ENCODE measurements around the gene TMPRSS2. TPM values are rescaled to one million over a fixed set of nuclear protein-coding genes. Genes with fewer than 3 reads are reported as not detected.

TMPRSS2 gene
- total RNA-seq, 4 donors from 2014 or later: 39.6 to 419 (median 352) TPM

DNA sequence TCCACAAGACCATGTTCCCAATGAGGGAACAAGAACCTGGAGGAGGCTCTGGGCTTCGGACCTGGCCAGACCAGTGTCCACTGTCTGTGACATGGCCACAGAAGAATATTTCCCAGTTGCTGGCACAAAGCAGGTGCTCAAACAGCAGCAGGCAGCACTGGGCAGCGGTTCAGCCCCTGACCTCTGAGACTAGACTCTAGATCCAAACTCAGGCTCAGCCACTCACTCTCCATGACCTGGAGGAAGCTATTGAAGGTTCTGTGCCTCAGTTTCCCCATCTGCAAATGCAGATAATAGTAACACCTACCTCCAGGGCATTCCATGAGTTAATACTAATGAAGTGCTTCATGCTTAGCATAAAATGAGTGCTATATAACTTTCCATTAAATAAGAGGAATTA, 8.0 kb downstream of the TMPRSS2 start:
- DNase-seq: no peak
- TF ChIP-seq POLR2A (IDR thresholded peaks at IDR 0.05): no peak
- TF ChIP-seq, protein P1, sequence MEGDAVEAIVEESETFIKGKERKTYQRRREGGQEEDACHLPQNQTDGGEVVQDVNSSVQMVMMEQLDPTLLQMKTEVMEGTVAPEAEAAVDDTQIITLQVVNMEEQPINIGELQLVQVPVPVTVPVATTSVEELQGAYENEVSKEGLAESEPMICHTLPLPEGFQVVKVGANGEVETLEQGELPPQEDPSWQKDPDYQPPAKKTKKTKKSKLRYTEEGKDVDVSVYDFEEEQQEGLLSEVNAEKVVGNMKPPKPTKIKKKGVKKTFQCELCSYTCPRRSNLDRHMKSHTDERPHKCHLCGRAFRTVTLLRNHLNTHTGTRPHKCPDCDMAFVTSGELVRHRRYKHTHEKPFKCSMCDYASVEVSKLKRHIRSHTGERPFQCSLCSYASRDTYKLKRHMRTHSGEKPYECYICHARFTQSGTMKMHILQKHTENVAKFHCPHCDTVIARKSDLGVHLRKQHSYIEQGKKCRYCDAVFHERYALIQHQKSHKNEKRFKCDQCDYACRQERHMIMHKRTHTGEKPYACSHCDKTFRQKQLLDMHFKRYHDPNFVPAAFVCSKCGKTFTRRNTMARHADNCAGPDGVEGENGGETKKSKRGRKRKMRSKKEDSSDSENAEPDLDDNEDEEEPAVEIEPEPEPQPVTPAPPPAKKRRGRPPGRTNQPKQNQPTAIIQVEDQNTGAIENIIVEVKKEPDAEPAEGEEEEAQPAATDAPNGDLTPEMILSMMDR (IDR thresholded peaks at IDR 0.05): no peak
- Histone ChIP-seq H3K4me3 (peak overlapping the region in 2 of 4 donors; percentile 20 to 28), H3K36me3 (peaks cover 0 to 14% (median 0%) of the 10 kb centered on the region in 3 donors), H3K27me3 (no peaks in the 10 kb centered on the region), H3K9me3 (no peaks in the 10 kb centered on the region), H3K4me1 (peaks cover 0 to 40% (median 0%) of the 10 kb centered on the region in 4 donors), H3K27ac (peak overlapping the region in 3 of 4 donors; percentile 59 to 91 (median 90))

DNA sequence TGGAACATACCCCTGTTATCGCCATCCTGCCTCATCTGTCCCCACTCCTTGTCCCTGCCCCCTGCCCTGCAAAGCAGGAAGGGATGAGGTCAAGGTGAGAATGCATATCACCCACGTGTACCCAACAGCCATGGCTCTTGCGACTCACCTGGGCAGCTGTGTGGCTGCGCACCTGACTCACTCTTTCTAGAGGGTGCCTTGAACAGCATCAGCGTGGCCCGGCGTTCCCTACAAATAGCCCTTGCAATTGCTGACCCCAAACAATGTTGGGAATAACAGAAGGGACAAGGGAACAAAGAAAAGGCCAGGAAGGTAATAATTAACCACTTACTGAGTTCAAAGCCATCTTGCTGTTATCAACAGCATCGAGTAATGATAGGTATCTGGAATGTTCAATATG, 10.2 kb downstream of the TMPRSS2 start:
- Histone ChIP-seq H3K27me3 (no peaks in the 10 kb centered on the region), H3K27ac (peak overlapping the region in 2 of 4 donors; percentile 58 to 90), H3K4me1 (peaks cover 0 to 31% (median 0%) of the 10 kb centered on the region in 4 donors), H3K9me3 (no peaks in the 10 kb centered on the region), H3K4me3 (no peak overlapping the region), H3K36me3 (peaks cover 0 to 31% (median 0%) of the 10 kb centered on the region in 3 donors)
- no peak for DNase-seq
- no peak for TF ChIP-seq POLR2A (IDR thresholded peaks at IDR 0.05)

DNA sequence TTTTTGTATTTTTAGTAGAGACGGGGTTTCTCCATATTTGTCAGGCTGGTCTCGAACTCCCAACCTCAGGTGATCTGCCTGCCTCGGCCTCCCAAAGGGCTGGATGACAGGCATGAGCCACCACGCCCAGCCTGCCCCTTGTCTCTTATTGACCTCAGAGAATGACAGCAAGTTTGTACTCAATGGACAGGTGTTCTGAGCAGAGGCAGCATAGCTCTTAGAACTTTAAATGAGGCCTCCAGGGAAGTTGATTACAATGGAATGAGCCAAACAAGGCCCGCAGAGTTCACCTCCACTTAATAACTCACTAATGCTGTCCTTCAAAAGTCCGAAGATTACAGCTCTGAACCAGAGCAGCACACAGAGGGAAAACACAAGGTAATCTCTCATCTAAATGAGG, 10.9 kb downstream of the TMPRSS2 start:
- H3K27ac ChIP-seq: peak overlapping the region in 2 of 4 donors; percentile 58 to 90
- H3K36me3 ChIP-seq: peaks cover 0 to 38% (median 0%) of the 10 kb centered on the region in 3 donors
- no peaks in the 10 kb centered on the region for H3K27me3 ChIP-seq
- peaks cover 0 to 31% (median 0%) of the 10 kb centered on the region in 4 donors for H3K4me1 ChIP-seq
- H3K4me3 ChIP-seq: no peak overlapping the region
- TF ChIP-seq, protein P1 (IDR thresholded peaks at IDR 0.05): no peak
- no peak for TF ChIP-seq POLR2A (IDR thresholded peaks at IDR 0.05)
- peak in 2 of 3 donors; percentile 69 to 70 for DNase-seq
- no peaks in the 10 kb centered on the region for H3K9me3 ChIP-seq

DNA sequence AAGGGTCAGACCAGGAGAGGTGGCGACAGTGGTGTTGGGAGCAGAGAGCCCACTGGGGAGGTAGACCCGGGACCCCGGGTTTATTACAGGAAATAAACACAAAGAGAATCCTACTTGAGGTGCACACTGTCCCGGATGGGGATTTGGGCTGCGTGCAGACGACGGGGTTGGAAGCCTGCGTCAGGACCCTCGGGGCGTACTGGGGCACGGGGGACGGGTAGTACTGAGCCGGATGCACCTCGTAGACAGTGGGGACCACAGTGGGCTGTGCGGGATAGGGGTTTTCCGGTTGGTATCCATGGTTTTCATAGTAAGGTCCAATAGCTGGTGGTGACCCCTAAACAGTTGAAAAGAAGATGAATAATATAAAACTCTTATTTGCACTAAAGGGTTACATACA, 13.7 kb downstream of the TMPRSS2 start:
- peak in 1 of 3 donors; percentile 36 for DNase-seq
- no peaks in the 10 kb centered on the region for H3K9me3 ChIP-seq
- H3K27me3 ChIP-seq: no peaks in the 10 kb centered on the region
- H3K36me3 ChIP-seq: peaks cover 0 to 64% (median 0%) of the 10 kb centered on the region in 3 donors
- no peak overlapping the region for H3K4me3 ChIP-seq
- H3K27ac ChIP-seq: no peak overlapping the region
- TF ChIP-seq POLR2A (IDR thresholded peaks at IDR 0.05): no peak
- TF ChIP-seq, protein P1 (IDR thresholded peaks at IDR 0.05): no peak
- H3K4me1 ChIP-seq: peaks cover 0 to 22% (median 0%) of the 10 kb centered on the region in 4 donors

DNA sequence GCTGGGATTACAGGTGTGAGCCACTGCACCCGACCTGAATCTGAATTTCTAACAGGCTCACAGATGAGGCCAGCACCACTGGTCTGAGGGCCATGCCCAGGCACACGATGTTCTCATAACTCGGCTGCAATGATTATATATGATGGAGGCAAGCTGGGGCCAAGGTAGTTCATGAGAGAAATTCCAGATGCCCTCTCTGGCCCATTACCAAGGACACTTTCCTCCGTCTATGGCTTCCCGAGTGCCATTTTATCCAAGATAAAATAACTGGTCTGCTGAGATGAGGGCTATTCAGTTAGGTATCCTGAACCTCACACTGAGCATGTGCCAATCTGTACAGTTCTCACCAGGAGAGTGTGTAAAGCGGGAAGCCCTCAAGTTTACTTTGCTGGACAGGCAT, 16.5 kb downstream of the TMPRSS2 start:
- Histone ChIP-seq H3K9me3 (no peaks in the 10 kb centered on the region), H3K4me1 (no peaks in the 10 kb centered on the region), H3K27me3 (no peaks in the 10 kb centered on the region), H3K36me3 (peaks cover 0 to 89% (median 0%) of the 10 kb centered on the region in 3 donors), H3K27ac (no peak overlapping the region), H3K4me3 (no peak overlapping the region)
- TF ChIP-seq, protein P1 (IDR thresholded peaks at IDR 0.05): no peak
- TF ChIP-seq POLR2A (IDR thresholded peaks at IDR 0.05): no peak
- DNase-seq: no peak

DNA sequence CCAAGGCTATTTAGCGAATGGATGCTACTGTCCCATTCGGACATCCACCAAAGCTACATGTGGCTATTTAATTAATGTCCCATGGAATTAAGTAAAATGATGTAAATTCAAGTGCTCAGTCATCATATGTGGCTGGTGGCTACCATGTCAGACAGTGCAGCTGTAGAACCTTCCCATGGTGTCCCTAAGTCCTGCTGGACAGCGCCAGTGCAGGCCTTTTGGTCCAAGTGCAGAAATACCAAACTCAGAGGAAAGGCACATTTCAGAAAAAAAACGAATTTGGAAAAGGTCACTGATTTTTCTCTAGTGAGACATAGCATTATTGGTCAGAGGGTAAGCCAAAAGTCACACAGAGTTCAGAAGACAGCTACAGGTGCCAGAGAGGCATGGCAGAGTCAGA, 17.6 kb downstream of the TMPRSS2 start:
- TF ChIP-seq, protein P1 (IDR thresholded peaks at IDR 0.05): no peak
- no peak for TF ChIP-seq POLR2A (IDR thresholded peaks at IDR 0.05)
- Histone ChIP-seq H3K36me3 (peaks cover 0 to 91% (median 0%) of the 10 kb centered on the region in 3 donors), H3K27ac (no peak overlapping the region), H3K4me3 (no peak overlapping the region), H3K27me3 (no peaks in the 10 kb centered on the region), H3K4me1 (no peaks in the 10 kb centered on the region), H3K9me3 (no peaks in the 10 kb centered on the region)
- peak in 1 of 3 donors; percentile 6 for DNase-seq

All from Peyer's patch (tissue), 4 donors.